Loucy (cell line): ENCODE data around the gene SAXO2.

Experiments used
- H2AFZ ChIP-seq: fragments of 200-600 bp; sonication (generic); 2 replicates; pipeline ENCODE4 v1.6.0; 2016; ENCODE audit warnings: antibody characterized with exemption, mild to moderate bottlenecking, low read length, moderate library complexity
- H3F3A ChIP-seq: fragments of 200-600 bp; 2 replicates; pipeline ENCODE4 v1.6.0; 2016; ENCODE audit warnings: antibody characterized with exemption, low read depth, mild to moderate bottlenecking
- H3K27me3 ChIP-seq: fragments of 200-600 bp; sonication (generic); 2 replicates; pipeline ENCODE4 v1.6.1; 2014; ENCODE audit warnings: low read length, mild to moderate bottlenecking; ENCODE audit not compliant: insufficient read depth, poor library complexity, severe bottlenecking
- H3K36me3 ChIP-seq: fragments of 200-600 bp; sonication (generic); 2 replicates; pipeline ENCODE4 v1.6.1; 2016; ENCODE audit warnings: low read length; ENCODE audit not compliant: insufficient read depth
- H3K4me1 ChIP-seq: fragments of 200-600 bp; sonication (generic); 2 replicates; pipeline ENCODE4 v1.5.1; 2014; ENCODE audit warnings: low read length, mild to moderate bottlenecking; ENCODE audit not compliant: insufficient read depth, poor library complexity, severe bottlenecking
- H3K4me2 ChIP-seq: fragments of 200-600 bp; sonication (generic); 2 replicates; pipeline ENCODE4 v1.6.0; 2014; ENCODE audit warnings: antibody characterized with exemption, low read length, low read depth, mild to moderate bottlenecking; ENCODE audit not compliant: poor library complexity, severe bottlenecking
- H3K4me3 ChIP-seq: fragments of 200-600 bp; sonication (generic); 2 replicates; pipeline ENCODE4 v1.5.1; 2014; ENCODE audit warnings: low read length, mild to moderate bottlenecking, mixed read lengths; ENCODE audit not compliant: poor library complexity, severe bottlenecking
- H3K79me2 ChIP-seq: fragments of 200-600 bp; sonication (generic); 2 replicates; pipeline ENCODE4 v1.6.1; 2014; ENCODE audit warnings: low read length; ENCODE audit not compliant: insufficient read depth
- H3K9ac ChIP-seq: fragments of 200-600 bp; sonication (generic); 2 replicates; pipeline ENCODE4 v1.6.0; 2014; ENCODE audit warnings: mild to moderate bottlenecking, low read depth, low read length, moderate library complexity; ENCODE audit not compliant: poor library complexity, severe bottlenecking
- H3K9me2 ChIP-seq: fragments of 200-600 bp; sonication (generic); replicated peaks from 2 replicates; pipeline ENCODE4 v1.6.1; 2016; ENCODE audit warnings: low read depth, low read length, mixed read lengths
- H3K9me3 ChIP-seq: fragments of 200-600 bp; sonication (generic); 2 replicates; pipeline ENCODE4 v1.6.1; 2014; ENCODE audit warnings: mild to moderate bottlenecking, antibody characterized with exemption, low read length, low read depth; ENCODE audit not compliant: insufficient read depth
- H4K20me1 ChIP-seq: fragments of 200-600 bp; sonication (generic); 2 replicates; pipeline ENCODE4 v1.6.0; 2014; ENCODE audit warnings: antibody characterized with exemption, low read length, mild to moderate bottlenecking; ENCODE audit not compliant: insufficient read depth, poor library complexity, severe bottlenecking
- EZH2phosphoT487 ChIP-seq: fragments of 200-600 bp; IDR thresholded peaks from 2 replicates; pipeline ENCODE4 v1.6.1; 2018; ENCODE audit warnings: antibody characterized with exemption, mild to moderate bottlenecking, moderate library complexity, borderline replicate concordance
- TF ChIP-seq, protein P1 (sequence below): fragments of 200-600 bp; sonication (generic); conservative IDR thresholded peaks from 2 replicates; pipeline ENCODE4 v1.5.1; 2014; ENCODE audit warnings: mild to moderate bottlenecking, antibody characterized with exemption, low read length

The SAXO2 gene

DNA sequence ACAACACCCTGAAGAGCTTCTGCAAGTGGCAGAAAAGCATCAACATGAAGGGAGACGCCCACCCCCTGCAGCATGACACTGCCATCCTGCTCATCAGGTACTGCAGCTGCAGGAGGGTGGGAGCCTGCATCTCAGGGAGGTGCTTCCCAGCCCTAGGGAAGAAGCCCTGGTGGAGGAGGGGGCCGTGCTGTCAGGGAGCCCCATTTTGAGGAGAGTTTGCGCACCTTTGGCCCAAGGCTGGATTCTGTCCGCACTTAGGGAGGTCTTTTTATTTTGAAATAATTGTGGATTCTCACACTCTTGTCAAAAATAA, 42.1 kb downstream of the SAXO2 start:
- Histone ChIP-seq H3F3A (no peaks in the 10 kb centered on the region), H3K4me1 (no peaks in the 10 kb centered on the region), H3K9me3 (no peaks in the 10 kb centered on the region), H3K4me3 (no peak overlapping the region), H3K27me3 (no peaks in the 10 kb centered on the region), H3K36me3 (no peaks in the 10 kb centered on the region), H4K20me1 (no peaks in the 10 kb centered on the region), H2AFZ (no peak overlapping the region), H3K9ac (no peak overlapping the region), H3K79me2 (no peaks in the 10 kb centered on the region), H3K4me2 (no peak overlapping the region), H3K9me2 (no peaks in the 10 kb centered on the region)
- TF ChIP-seq, protein P1, sequence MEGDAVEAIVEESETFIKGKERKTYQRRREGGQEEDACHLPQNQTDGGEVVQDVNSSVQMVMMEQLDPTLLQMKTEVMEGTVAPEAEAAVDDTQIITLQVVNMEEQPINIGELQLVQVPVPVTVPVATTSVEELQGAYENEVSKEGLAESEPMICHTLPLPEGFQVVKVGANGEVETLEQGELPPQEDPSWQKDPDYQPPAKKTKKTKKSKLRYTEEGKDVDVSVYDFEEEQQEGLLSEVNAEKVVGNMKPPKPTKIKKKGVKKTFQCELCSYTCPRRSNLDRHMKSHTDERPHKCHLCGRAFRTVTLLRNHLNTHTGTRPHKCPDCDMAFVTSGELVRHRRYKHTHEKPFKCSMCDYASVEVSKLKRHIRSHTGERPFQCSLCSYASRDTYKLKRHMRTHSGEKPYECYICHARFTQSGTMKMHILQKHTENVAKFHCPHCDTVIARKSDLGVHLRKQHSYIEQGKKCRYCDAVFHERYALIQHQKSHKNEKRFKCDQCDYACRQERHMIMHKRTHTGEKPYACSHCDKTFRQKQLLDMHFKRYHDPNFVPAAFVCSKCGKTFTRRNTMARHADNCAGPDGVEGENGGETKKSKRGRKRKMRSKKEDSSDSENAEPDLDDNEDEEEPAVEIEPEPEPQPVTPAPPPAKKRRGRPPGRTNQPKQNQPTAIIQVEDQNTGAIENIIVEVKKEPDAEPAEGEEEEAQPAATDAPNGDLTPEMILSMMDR, result no peak
- TF ChIP-seq EZH2phosphoT487, result no peak

DNA sequence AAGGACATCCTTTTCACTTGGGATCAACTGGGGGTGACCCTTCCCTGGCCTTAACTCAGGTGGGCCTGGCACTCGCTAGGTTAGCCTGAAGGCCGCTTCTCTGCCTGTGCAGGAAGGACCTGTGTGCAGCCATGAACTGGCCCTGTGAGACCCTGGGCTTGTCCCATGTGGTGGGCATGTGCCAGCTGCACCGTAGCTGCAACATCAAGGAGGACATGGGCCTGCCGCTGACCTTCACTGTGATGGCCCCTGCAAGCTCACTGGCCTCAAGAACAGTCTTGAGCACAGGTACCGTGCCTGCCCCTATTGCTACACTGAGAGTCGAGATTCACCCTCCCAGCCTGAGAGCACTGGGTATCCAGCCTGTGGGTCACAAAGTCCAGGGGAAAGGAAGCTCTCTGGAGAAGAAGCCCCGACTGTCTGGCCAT, 43.0 kb downstream of the SAXO2 start:
- Histone ChIP-seq H3K36me3 (no peaks in the 10 kb centered on the region), H4K20me1 (no peaks in the 10 kb centered on the region), H3K4me2 (no peak overlapping the region), H3K79me2 (no peaks in the 10 kb centered on the region), H3K4me3 (no peak overlapping the region), H3K9me3 (no peaks in the 10 kb centered on the region), H3K9ac (no peak overlapping the region), H3K27me3 (no peaks in the 10 kb centered on the region), H3F3A (no peaks in the 10 kb centered on the region), H2AFZ (no peak overlapping the region), H3K4me1 (no peaks in the 10 kb centered on the region), H3K9me2 (no peaks in the 10 kb centered on the region)
- no peak for TF ChIP-seq EZH2phosphoT487
- TF ChIP-seq, protein P1, result no peak

GRCh38 chr15:82306791-82307713, 44.4 kb downstream of the SAXO2 start:
- Histone ChIP-seq H3K9ac (no peak overlapping the region), H3K4me2 (no peak overlapping the region), H3K4me1 (no peaks in the 10 kb centered on the region), H3K9me3 (no peaks in the 10 kb centered on the region), H2AFZ (no peak overlapping the region), H3F3A (no peaks in the 10 kb centered on the region), H4K20me1 (no peaks in the 10 kb centered on the region), H3K79me2 (no peaks in the 10 kb centered on the region), H3K36me3 (no peaks in the 10 kb centered on the region), H3K27me3 (no peaks in the 10 kb centered on the region), H3K9me2 (no peaks in the 10 kb centered on the region), H3K4me3 (no peak overlapping the region)
- TF ChIP-seq, protein P1, result 0 out of 2 replicates have a peak, but pooled peaks have one; percentile 12
- TF ChIP-seq EZH2phosphoT487, result no peak
